ENCODE results near the gene MAST3. TPM values are rescaled to one million over a fixed set of nuclear protein-coding genes. Genes with fewer than 3 reads are reported as not detected.

MAST3 gene
- total RNA-seq, 2 experiments from 2014 or later, result 14.8 to 31.4 TPM

- no peak for DNase-seq (ENCODE audit: low spot score)
- Histone ChIP-seq H3K4me2 (ENCODE audit: low read length) (peak overlapping the region; percentile 100), H2AFZ (ENCODE audit: low read length) (no peak overlapping the region), H4K20me1 (ENCODE audit: insufficient read depth, low read length) (peaks cover 6% of the 10 kb centered on the region; the same call in 1 of the 2 replicates), H3K79me2 (ENCODE audit: insufficient read depth, low read depth, low read length) (peaks cover 24% of the 10 kb centered on the region), H3K4me1 (ENCODE audit: insufficient read depth, low read length, poor library complexity, severe bottlenecking) (peaks cover 73% of the 10 kb centered on the region), H3K9me2 (ENCODE audit: insufficient read depth, low read length) (no peaks in the 10 kb centered on the region), H3K4me3 (ENCODE audit: low read depth, low read length, poor library complexity, severe bottlenecking) (peak overlapping the region; percentile 88), H3K36me3 (ENCODE audit: insufficient read depth, low read length) (peaks cover 26% of the 10 kb centered on the region), H3K9me3 (ENCODE audit: low read length) (no peaks in the 10 kb centered on the region), H3K27ac (ENCODE audit: low read depth, low read length, poor library complexity, severe bottlenecking) (peak overlapping the region; percentile 93)
- no TSS peak for BruUV-seq (replicated peaks)
- intact Hi-C loops (cut with micrococcal nuclease; ENCODE audit: unreplicated experiment), result no loop called here
- no peak for TF ChIP-seq CTCF (conservative IDR thresholded peaks at IDR 0.05; ENCODE audit: low read length)
- no peak for TF ChIP-seq EZH2phosphoT487 (IDR thresholded peaks at IDR 0.05; ENCODE audit: borderline replicate concordance, low read depth, low read length)
- CTCF ChIA-PET (ENCODE audit: unreplicated experiment), result no interaction called here
- POLR2A ChIA-PET, result no interaction called here
Measured at GRCh38 chr19:18172331-18173053, 74.9 kb downstream of the MAST3 start.

GRCh38 chr19:18173054-18173571, 75.5 kb downstream of the MAST3 start:
- intact Hi-C loops (cut with micrococcal nuclease; ENCODE audit: unreplicated experiment), result no loop called here
- Histone ChIP-seq H3K27ac (ENCODE audit: low read depth, low read length, poor library complexity, severe bottlenecking) (peak overlapping the region; percentile 93), H4K20me1 (ENCODE audit: insufficient read depth, low read length) (peaks cover 6% of the 10 kb centered on the region; the same call in 1 of the 2 replicates), H3K36me3 (ENCODE audit: insufficient read depth, low read length) (peaks cover 30% of the 10 kb centered on the region), H3K79me2 (ENCODE audit: insufficient read depth, low read depth, low read length) (peaks cover 24% of the 10 kb centered on the region), H3K4me3 (ENCODE audit: low read depth, low read length, poor library complexity, severe bottlenecking) (peak overlapping the region; percentile 88), H3K4me2 (ENCODE audit: low read length) (peak overlapping the region; percentile 100), H3K4me1 (ENCODE audit: insufficient read depth, low read length, poor library complexity, severe bottlenecking) (peaks cover 69% of the 10 kb centered on the region), H3K9me2 (ENCODE audit: insufficient read depth, low read length) (no peaks in the 10 kb centered on the region), H2AFZ (ENCODE audit: low read length) (no peak overlapping the region), H3K9me3 (ENCODE audit: low read length) (no peaks in the 10 kb centered on the region)
- TF ChIP-seq CTCF (conservative IDR thresholded peaks at IDR 0.05; ENCODE audit: low read length) (no peak), EZH2phosphoT487 (IDR thresholded peaks at IDR 0.05; ENCODE audit: borderline replicate concordance, low read depth, low read length) (no peak)
- POLR2A ChIA-PET, result no interaction called here
- no TSS peak for BruUV-seq (replicated peaks)
- DNase-seq (ENCODE audit: low spot score), result peak; percentile 44
- CTCF ChIA-PET (ENCODE audit: unreplicated experiment), result no interaction called here
